GM21723 (cell line): ENCODE results near the gene RNF212.
A peak's percentile ranks its signal among the peaks of the same experiment; 100 is the strongest.
"Not testable (repeated sequence)": the region's sequence is repeated elsewhere in the genome, so short reads cannot be mapped to it uniquely, and the experiment has no call there.

Experiments
- ATAC-seq: cut with Tn5 transposase; IDR thresholded peaks from one replicate; pipeline ENCODE4 v1.9.1; 2021; ENCODE audit warnings: mild to moderate bottlenecking, moderate library complexity; ENCODE audit not compliant: unreplicated experiment

Gene RNF212

GRCh38 chr4:1113311-1114009 is at the start of gene RNF212:
RNF212 (minus strand) TSS chr4:1113564; CDS start chr4:1113464, 100 bp downstream.
- ATAC-seq: no peak

GRCh38 chr4:1160351-1160750 is 47.0 kb upstream of the RNF212 start:
- no peak for ATAC-seq

- ATAC-seq: no peak
Observed at GRCh38 chr4:1156069-1156468, 42.7 kb upstream of the RNF212 start.

GRCh38 chr4:1155314-1155713 is 42.0 kb upstream of the RNF212 start:
- ATAC-seq: no peak

- no peak for ATAC-seq
Observed at GRCh38 chr4:1154523-1155182, 41.3 kb upstream of the RNF212 start.

GRCh38 chr4:1154126-1154522 is 40.8 kb upstream of the RNF212 start:
- ATAC-seq: no peak

- no peak for ATAC-seq
Observed at GRCh38 chr4:1153567-1154090, 40.3 kb upstream of the RNF212 start.

GRCh38 chr4:1152290-1152689 is 38.9 kb upstream of the RNF212 start:
- no peak for ATAC-seq

GRCh38 chr4:1151541-1151940 is 38.2 kb upstream of the RNF212 start:
- ATAC-seq: no peak

GRCh38 chr4:1150875-1151274 is 37.5 kb upstream of the RNF212 start:
- no peak for ATAC-seq

- no peak for ATAC-seq
Observed at GRCh38 chr4:1139860-1140259, 26.5 kb upstream of the RNF212 start.

- no peak for ATAC-seq
Observed at GRCh38 chr4:1137850-1138249, 24.5 kb upstream of the RNF212 start.

- no peak for ATAC-seq
Observed at GRCh38 chr4:1137063-1137776, 23.9 kb upstream of the RNF212 start.

GRCh38 chr4:1136048-1136447 is 22.7 kb upstream of the RNF212 start:
- no peak for ATAC-seq

- no peak for ATAC-seq
Observed at GRCh38 chr4:1133033-1133432, 19.7 kb upstream of the RNF212 start.

- ATAC-seq: peak; percentile 84
Observed at GRCh38 chr4:1130316-1131186, 17.2 kb upstream of the RNF212 start.

GRCh38 chr4:1126506-1126905 is 13.1 kb upstream of the RNF212 start:
- no peak for ATAC-seq

- not testable (repeated sequence) for ATAC-seq
Observed at GRCh38 chr4:1125466-1125865, 12.1 kb upstream of the RNF212 start.

- no peak for ATAC-seq
Observed at GRCh38 chr4:1124818-1125217, 11.5 kb upstream of the RNF212 start.

GRCh38 chr4:1122505-1122904 is 9.1 kb upstream of the RNF212 start:
- no peak for ATAC-seq

- ATAC-seq: no peak
Observed at GRCh38 chr4:1116838-1117237, 3.5 kb upstream of the RNF212 start.
